Effector memory CD8-positive, alpha-beta T cell (primary cell): ENCODE results near the gene CITED1.

Experiments used
- ATAC-seq: fragments of 150-1000 bp; cut with Tn5 transposase; replicated peaks from 2 replicates; pipeline ENCODE4 v1.10.0; 2021; ENCODE audit warnings: mild to moderate bottlenecking, moderate library complexity
- DNase-seq, 3 experiments: peaks; one replicate each; pipeline ENCODE4 v3.0.0; 2021
- H3K27ac Mint-ChIP-seq, 2 donors: one replicate each; pipeline ENCODE4 v1.8.0; 2022; ENCODE audit warnings: mild to moderate bottlenecking in 2 of 2, mixed read lengths in 2 of 2, moderate library complexity in 2 of 2
- H3K27me3 Mint-ChIP-seq, 2 donors: one replicate each; pipeline ENCODE4 v1.8.0; 2022; ENCODE audit warnings: mixed read lengths in 2 of 2
- H3K36me3 Mint-ChIP-seq: one replicate; pipeline ENCODE4 v1.8.0; 2022; ENCODE audit warnings: mild to moderate bottlenecking, moderate library complexity, mixed read lengths; ENCODE audit not compliant: insufficient read depth
- H3K4me1 Mint-ChIP-seq, 2 donors: one replicate each; pipeline ENCODE4 v1.8.0; 2022; ENCODE audit warnings: low read depth in 2 of 2, mixed read lengths in 2 of 2
- H3K4me3 Mint-ChIP-seq, 2 donors: one replicate each; pipeline ENCODE4 v1.8.0; 2022; ENCODE audit warnings: mild to moderate bottlenecking in 2 of 2, mixed read lengths in 2 of 2, moderate library complexity in 2 of 2
- H3K9me3 Mint-ChIP-seq, 2 donors: one replicate each; pipeline ENCODE4 v1.8.0; 2022; ENCODE audit warnings: mixed read lengths in 2 of 2

The CITED1 gene

GRCh38 chrX:72301781-72302180, 3.9 kb downstream of the CITED1 start:
- peaks cover 54 to 94% of the 10 kb centered on the region in 2 donors for H3K27me3 Mint-ChIP-seq
- peaks cover 4% of the 10 kb centered on the region for H3K36me3 Mint-ChIP-seq
- H3K4me1 Mint-ChIP-seq: peaks cover under 1 to 10% of the 10 kb centered on the region in 2 donors
- DNase-seq (no peak), ATAC-seq (no peak)
- no peak overlapping the region for H3K4me3 Mint-ChIP-seq
- no peak overlapping the region for H3K27ac Mint-ChIP-seq
- H3K9me3 Mint-ChIP-seq: no peaks in the 10 kb centered on the region

DNA sequence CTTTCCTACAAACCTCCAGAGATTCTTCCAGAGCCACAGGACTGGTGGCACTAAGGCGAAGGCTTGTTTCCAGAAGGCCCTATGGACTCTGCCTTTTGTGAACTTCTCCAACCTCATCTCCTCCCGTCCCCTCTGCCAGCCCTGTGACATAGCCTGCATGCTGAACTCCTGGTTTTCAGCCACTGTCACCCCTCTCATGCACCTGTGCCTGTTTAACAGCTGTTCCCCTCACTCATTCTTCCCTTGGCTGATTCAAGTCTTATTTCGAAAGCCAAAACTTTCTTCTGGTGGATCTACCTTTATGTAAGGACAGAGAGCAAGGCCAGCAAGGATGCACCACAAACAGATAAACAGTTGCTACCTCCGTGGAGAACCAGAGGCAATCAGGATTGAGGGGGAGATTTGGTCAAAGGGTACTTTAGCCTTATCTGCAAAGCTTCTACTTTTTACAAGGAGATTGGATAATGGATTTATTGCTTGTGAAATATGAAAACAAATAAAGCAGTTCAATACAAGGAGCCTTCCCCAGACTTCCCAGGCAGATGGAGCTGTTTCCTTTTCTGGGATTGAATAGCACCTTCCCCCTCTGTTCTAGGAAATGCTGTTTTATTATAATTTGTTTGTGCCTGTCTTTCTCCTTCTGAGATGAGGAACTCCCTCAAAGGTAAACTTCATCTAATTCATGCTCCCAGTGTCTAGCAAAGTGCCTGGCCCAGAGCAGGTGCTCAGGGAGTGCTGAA, 5.7 kb downstream of the CITED1 start:
- no peak for ATAC-seq
- no peaks in the 10 kb centered on the region for H3K9me3 Mint-ChIP-seq
- peaks cover 0 to 4% of the 10 kb centered on the region in 2 donors for H3K4me1 Mint-ChIP-seq
- H3K27me3 Mint-ChIP-seq: peaks cover 64 to 96% of the 10 kb centered on the region in 2 donors
- H3K36me3 Mint-ChIP-seq: no peaks in the 10 kb centered on the region
- no peak for DNase-seq
- H3K27ac Mint-ChIP-seq: no peak overlapping the region
- no peak overlapping the region for H3K4me3 Mint-ChIP-seq

DNA sequence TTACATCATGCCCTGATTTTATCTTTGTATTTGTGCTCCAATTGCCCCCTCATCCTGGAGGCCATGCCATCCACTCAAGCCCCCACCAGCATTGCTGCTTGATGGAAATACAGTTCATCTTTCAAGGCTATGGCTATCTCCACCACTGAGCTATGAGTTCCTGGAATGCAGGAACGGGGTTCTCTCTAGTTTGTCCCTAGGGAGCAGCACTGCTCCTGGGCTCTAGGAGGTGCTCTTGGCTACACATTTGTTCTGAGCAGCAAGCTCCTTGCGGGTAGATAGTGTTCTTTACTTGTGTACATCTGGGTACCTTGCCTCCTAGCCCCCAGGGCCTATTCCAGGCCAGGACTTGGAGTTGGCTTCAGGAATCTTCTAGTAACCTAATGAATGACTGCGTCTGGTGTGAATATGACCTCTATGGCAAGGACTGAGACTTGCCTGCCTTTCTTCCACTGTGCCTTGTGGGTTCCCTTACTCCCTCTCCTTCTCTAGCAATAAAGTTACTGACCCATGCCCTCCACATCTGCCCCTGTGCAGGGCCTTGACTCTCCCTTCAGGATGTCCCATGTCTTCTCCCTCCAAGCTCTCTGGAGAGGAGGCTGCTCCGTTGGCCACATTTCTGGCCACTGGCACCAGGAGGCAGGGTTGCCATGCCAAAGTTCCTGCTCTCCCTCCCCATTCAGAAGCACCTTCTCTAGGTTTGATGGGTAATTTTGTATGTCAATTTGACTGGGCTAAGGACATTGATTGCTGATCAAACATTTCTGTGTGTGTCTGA, 7.6 kb downstream of the CITED1 start:
- Mint-ChIP-seq H3K4me3 (no peak overlapping the region), H3K27ac (no peak overlapping the region), H3K9me3 (no peaks in the 10 kb centered on the region), H3K36me3 (no peaks in the 10 kb centered on the region), H3K4me1 (no peaks in the 10 kb centered on the region), H3K27me3 (peaks cover 52 to 78% of the 10 kb centered on the region in 2 donors)
- peak; percentile 26 for ATAC-seq
- DNase-seq: no peak

- DNase-seq: no peak
- no peaks in the 10 kb centered on the region for H3K36me3 Mint-ChIP-seq
- H3K9me3 Mint-ChIP-seq: no peaks in the 10 kb centered on the region
- no peak for ATAC-seq
- no peaks in the 10 kb centered on the region for H3K4me1 Mint-ChIP-seq
- H3K27ac Mint-ChIP-seq: no peak overlapping the region
- H3K27me3 Mint-ChIP-seq: peaks cover 53 to 78% of the 10 kb centered on the region in 2 donors
- no peak overlapping the region for H3K4me3 Mint-ChIP-seq
Measured at GRCh38 chrX:72296991-72297390, 8.7 kb downstream of the CITED1 start.

GRCh38 chrX:72295745-72296144, 10.0 kb downstream of the CITED1 start:
- DNase-seq: no peak
- no peak overlapping the region for H3K4me3 Mint-ChIP-seq
- H3K27ac Mint-ChIP-seq: no peak overlapping the region
- H3K9me3 Mint-ChIP-seq: no peaks in the 10 kb centered on the region
- ATAC-seq: no peak
- no peaks in the 10 kb centered on the region for H3K36me3 Mint-ChIP-seq
- H3K27me3 Mint-ChIP-seq: peaks cover 53 to 68% of the 10 kb centered on the region in 2 donors
- no peaks in the 10 kb centered on the region for H3K4me1 Mint-ChIP-seq

DNA sequence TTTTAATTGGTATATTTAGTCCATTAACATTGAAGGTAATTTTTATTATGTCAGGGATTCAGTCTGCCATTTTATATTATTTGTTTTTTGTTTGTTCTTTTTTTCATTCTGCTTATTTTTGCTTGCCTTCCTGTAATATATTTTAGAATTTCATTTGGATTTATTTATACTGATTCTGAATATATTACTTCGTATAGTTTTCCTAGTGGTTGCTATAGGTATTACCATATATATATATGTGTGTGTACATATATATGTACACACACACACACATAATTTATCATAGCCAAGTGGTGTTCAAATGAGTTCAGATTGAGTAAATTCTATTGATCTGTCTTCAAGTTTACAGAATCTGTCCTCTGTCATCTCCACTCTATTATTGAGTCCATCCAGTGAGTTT, 11.2 kb downstream of the CITED1 start:
- no peaks in the 10 kb centered on the region for H3K4me1 Mint-ChIP-seq
- H3K36me3 Mint-ChIP-seq: no peaks in the 10 kb centered on the region
- no peaks in the 10 kb centered on the region for H3K9me3 Mint-ChIP-seq
- no peak overlapping the region for H3K27ac Mint-ChIP-seq
- H3K4me3 Mint-ChIP-seq: no peak overlapping the region
- no peak for ATAC-seq
- peaks cover 55 to 63% of the 10 kb centered on the region in 2 donors for H3K27me3 Mint-ChIP-seq
- DNase-seq: no peak

DNA sequence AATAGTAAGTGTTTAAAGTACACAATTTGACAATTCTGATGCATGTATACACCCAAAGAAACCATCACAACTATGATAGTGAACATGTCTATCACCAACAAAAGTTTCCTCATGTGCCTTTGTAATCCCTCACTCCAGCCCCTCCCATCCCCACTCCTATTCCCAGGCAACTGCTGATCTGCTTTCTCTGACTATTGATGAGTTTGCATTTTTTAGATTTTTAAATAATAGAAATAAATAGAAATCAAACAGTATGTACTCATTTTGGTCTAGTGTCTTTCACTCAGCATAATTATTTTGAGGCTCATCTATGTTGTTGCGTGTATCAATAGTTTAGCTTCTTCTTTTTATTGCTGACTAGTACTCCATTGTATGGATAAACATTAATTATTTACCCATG, 23.4 kb downstream of the CITED1 start:
- no peak overlapping the region for H3K4me3 Mint-ChIP-seq
- no peaks in the 10 kb centered on the region for H3K9me3 Mint-ChIP-seq
- no peak overlapping the region for H3K27ac Mint-ChIP-seq
- H3K27me3 Mint-ChIP-seq: peaks cover 9 to 12% of the 10 kb centered on the region in 2 donors
- no peak for DNase-seq
- no peak for ATAC-seq
- peaks cover 2% of the 10 kb centered on the region for H3K36me3 Mint-ChIP-seq
- peaks cover 0 to under 1% of the 10 kb centered on the region in 2 donors for H3K4me1 Mint-ChIP-seq

DNA sequence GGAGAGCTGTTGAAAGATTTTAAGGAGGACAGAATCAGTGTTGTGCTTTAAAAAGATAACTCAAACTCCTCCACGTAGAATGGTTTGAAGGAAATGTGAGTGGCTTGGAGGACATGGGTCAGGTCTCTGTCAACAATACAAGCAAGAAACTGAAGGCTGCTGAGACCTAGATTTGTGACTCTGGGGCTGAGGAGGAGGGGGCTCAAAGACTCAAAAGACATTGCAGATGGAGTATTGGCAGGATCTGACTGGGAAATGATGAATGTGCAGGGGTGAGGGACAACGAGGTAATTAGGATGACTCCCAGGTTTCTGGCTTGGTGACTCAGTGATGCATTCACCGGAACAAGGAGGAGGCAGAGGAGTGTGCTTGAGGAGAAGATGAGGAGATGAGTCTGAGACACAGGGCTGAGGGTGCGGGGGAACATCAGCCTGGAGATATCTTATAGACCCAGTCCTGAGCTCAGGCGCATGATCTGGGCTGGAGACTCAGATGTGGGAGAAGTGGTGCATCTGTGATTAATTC, 25.3 kb downstream of the CITED1 start:
- DNase-seq (no peak), ATAC-seq (no peak)
- H3K36me3 Mint-ChIP-seq: peaks cover 15% of the 10 kb centered on the region
- H3K4me3 Mint-ChIP-seq: no peak overlapping the region
- H3K27ac Mint-ChIP-seq: no peak overlapping the region
- H3K4me1 Mint-ChIP-seq: peaks cover 6 to 8% of the 10 kb centered on the region in 2 donors
- H3K27me3 Mint-ChIP-seq: peaks cover 9 to 12% of the 10 kb centered on the region in 2 donors
- no peaks in the 10 kb centered on the region for H3K9me3 Mint-ChIP-seq

DNA sequence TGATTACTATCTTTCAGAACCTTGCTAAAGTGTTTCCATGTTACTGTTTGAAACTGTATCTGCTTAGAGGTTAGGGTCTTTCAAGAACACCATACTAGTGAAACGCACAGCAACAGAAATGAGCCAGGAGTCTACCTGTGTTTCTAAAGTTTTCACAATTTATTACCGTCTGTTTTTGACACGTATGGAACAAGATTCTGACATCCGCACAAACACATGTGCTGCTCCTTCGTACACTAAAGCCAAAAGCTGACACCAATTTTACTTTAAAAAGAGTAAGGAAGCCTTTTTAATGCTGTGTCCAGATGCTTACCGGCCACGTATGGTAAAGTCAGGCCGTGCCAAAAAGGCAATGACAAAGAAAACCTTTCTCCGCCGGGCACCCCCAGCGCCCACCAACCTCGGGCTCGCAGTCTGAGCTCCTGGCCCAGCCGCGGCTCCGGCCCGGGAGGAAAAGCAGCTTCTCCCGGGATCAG, 29.2 kb downstream of the CITED1 start:
- Mint-ChIP-seq H3K4me1 (peaks cover 29 to 32% of the 10 kb centered on the region in 2 donors), H3K36me3 (peaks cover 52% of the 10 kb centered on the region)
- peak; percentile 9 for ATAC-seq

GRCh38 chrX:72274526-72274925, 31.2 kb downstream of the CITED1 start:
- H3K36me3 Mint-ChIP-seq: peaks cover 67% of the 10 kb centered on the region
- peak overlapping the region; percentile 87 to 92 for H3K4me3 Mint-ChIP-seq
- no peak for DNase-seq
- no peaks in the 10 kb centered on the region for H3K27me3 Mint-ChIP-seq
- peaks cover 29 to 35% of the 10 kb centered on the region in 2 donors for H3K4me1 Mint-ChIP-seq
- no peak for ATAC-seq
- H3K9me3 Mint-ChIP-seq: no peaks in the 10 kb centered on the region
- peak overlapping the region; percentile 90 to 94 for H3K27ac Mint-ChIP-seq

More for the DNA sequence above, 29.2 kb downstream of the CITED1 start:
- Mint-ChIP-seq H3K27me3 (peaks cover 9 to 12% of the 10 kb centered on the region in 2 donors), H3K4me3 (peak overlapping the region; percentile 87 to 92), H3K9me3 (no peaks in the 10 kb centered on the region), H3K27ac (peak overlapping the region; percentile 90 to 94)
- no peak for DNase-seq

- ATAC-seq: no peak
Measured at GRCh38 chrX:72273718-72274117, 32.0 kb downstream of the CITED1 start.

GRCh38 chrX:72272868-72273267, 32.8 kb downstream of the CITED1 start:
- ATAC-seq: no peak
- H3K27me3 Mint-ChIP-seq: no peaks in the 10 kb centered on the region
- peak overlapping the region; percentile 50 to 94 for H3K27ac Mint-ChIP-seq
- H3K9me3 Mint-ChIP-seq: no peaks in the 10 kb centered on the region
- H3K36me3 Mint-ChIP-seq: peaks cover 72% of the 10 kb centered on the region
- peaks cover 29 to 35% of the 10 kb centered on the region in 2 donors for H3K4me1 Mint-ChIP-seq
- no peak for DNase-seq
- H3K4me3 Mint-ChIP-seq: no peak overlapping the region

More at GRCh38 chrX:72273718-72274117, 32.0 kb downstream of the CITED1 start:
- no peak for DNase-seq
- Mint-ChIP-seq H3K36me3 (peaks cover 74% of the 10 kb centered on the region), H3K4me1 (peaks cover 29 to 35% of the 10 kb centered on the region in 2 donors), H3K9me3 (no peaks in the 10 kb centered on the region), H3K27me3 (no peaks in the 10 kb centered on the region), H3K4me3 (peak overlapping the region; percentile 87 to 92), H3K27ac (peak overlapping the region; percentile 90 to 94)

DNA sequence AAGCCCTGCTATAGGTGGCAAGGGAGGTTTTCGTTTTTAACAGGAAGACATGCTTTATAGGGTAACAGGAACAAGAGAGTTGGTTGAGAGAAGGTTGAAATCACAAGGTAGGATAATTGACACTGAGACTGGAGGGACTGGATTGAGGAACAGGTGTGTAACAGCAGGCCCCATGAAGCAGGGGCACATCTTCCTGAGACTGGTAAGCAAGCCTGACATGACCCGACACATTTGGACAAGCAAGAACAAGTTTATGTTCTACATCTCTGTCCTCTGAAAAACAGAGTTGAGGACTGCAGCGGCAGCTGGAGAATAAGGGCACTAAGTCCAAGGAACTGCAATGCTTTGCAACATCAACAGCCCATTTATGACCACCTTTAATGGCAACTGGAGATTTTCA, 33.9 kb downstream of the CITED1 start:
- no peak for DNase-seq
- peaks cover 27 to 35% of the 10 kb centered on the region in 2 donors for H3K4me1 Mint-ChIP-seq
- no peak overlapping the region for H3K4me3 Mint-ChIP-seq
- no peak for ATAC-seq
- H3K27ac Mint-ChIP-seq: peak overlapping the region in 1 of 2 donors; percentile 50
- no peaks in the 10 kb centered on the region for H3K27me3 Mint-ChIP-seq
- no peaks in the 10 kb centered on the region for H3K9me3 Mint-ChIP-seq
- peaks cover 68% of the 10 kb centered on the region for H3K36me3 Mint-ChIP-seq
